GM15510 (cell line): ENCODE results near the gene AOC3.

Source experiments
- POLR2A ChIP-seq: IDR thresholded peaks from 3 replicates; pipeline ENCODE4 v1.6.1; 2011; ENCODE audit warnings: borderline replicate concordance; ENCODE audit not compliant: insufficient read length; ENCODE audit errors: extremely low read depth

The AOC3 gene

GRCh38 chr17:42880776-42881310 is 29.8 kb downstream of the AOC3 start:
- no peak for TF ChIP-seq POLR2A

DNA sequence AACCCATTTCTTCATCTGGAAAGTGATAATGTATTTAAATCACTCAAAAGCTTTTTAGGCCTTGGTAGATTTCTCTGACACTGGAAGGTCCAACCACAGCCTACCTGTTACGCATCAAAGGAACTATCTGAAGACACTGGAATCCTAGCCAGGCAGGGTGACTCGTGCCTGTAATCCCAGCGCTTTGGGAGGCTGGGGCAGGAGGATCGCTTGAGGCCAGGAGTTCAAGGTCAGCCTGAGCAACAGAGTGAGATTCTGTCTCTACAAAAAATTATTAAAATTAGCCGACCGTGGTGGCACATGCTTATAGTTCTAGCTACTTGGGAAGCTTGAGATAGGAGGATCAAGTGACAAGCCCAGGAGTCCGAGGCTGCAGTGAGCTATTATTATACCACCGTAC is 31.2 kb downstream of the AOC3 start:
- no peak for TF ChIP-seq POLR2A

- no peak for TF ChIP-seq POLR2A
These were observed 33.0 kb downstream of the AOC3 start for GRCh38 chr17:42883802-42884558.

DNA sequence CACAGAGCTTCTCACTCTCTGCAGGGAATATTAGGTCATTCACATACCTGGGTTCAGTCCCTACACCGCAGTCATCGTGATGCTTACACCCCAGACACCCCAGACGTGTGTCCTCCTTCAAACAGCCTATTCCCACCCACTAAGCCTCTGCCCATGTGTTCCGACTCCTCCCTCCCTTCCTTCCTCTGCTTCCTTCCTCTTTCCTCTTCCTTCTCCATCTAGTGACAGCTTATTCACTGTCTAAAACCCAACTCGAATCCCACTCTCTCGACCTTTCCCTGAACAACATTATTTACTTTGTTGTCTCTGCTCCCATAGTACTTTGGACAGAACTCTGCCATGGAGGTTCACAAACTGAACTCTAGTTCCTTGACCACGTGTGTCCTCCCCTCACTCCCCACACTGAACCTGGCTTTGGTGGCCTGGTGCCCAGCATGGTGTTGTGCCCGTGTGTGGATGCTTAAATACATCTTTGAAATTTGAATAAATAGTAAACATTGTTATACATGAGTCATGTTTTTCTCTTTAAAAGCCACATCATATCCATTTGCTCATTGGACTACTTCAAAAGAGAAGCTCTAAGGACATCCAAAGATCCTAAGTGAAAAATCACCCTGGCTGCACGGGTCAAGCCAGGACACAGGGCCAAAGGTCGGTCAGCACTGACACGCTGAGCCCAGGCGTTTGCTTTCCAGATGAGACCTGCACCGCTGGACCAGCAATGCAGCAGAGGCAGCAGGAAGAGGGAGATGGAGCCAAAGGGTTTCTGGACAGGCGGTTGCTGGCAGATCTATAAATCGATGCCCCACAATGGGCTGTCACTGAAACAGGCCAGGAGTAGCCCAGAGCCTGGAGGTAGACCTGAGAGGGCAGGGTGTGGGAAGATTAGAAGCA is 35.5 kb downstream of the AOC3 start:
- no peak for TF ChIP-seq POLR2A

DNA sequence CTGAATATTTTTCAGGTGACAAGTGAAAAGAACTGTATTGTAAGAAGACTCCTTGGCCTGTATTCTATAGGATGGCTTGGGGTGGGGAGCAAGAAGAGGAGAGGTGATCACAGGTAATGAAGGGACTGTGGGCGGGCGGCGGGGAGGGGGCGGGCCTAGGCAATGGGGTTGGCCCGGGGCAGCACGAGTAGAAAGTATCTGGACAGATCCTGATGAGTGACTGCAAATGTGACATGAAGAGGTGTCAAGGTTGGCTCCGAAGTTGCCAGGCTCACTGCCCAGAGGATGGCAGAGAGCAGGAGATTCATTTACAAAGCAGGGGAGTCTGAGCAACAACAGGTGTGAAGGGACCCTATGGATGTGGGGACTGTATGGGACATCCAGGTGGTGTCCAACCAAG is 38.8 kb downstream of the AOC3 start:
- no peak for TF ChIP-seq POLR2A

- TF ChIP-seq POLR2A: no peak
These were observed 40.6 kb downstream of the AOC3 start for GRCh38 chr17:42891539-42892152.

GRCh38 chr17:42893359-42893758 is 42.4 kb downstream of the AOC3 start:
- no peak for TF ChIP-seq POLR2A

GRCh38 chr17:42894283-42895184 is 43.5 kb downstream of the AOC3 start:
- no peak for TF ChIP-seq POLR2A

GRCh38 chr17:42895185-42895555 is 44.2 kb downstream of the AOC3 start:
- TF ChIP-seq POLR2A: no peak

DNA sequence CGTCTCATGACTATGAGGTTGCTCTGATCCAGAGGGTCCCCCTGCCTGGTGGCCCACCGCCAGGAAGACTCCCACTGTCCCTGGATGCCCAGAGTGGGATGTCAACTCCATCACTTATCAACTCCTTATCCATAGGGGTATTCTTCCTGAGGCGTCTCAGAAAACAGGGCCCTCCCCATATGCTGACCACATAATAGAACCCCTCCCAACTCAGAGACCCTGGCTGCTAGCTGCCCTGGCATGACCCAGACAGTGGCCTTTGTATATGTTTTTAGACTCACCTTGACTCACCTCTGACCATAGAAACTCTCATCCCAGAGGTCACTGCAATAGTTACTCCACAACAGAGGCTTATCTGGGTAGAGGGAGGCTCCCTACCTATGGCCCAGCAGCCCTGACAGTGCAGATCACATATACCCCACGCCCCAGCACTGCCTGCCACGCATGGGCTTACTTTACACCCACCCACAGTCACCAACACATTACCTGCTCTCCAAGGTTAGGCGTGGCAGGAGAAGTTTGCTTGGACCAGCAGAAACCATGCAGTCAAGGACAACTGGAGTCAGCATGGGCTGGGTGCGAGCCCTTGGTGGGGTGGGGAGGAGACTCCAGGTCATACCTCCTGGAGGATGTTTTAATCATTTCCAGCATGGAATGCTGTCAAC is 47.3 kb downstream of the AOC3 start:
- TF ChIP-seq POLR2A: no peak

DNA sequence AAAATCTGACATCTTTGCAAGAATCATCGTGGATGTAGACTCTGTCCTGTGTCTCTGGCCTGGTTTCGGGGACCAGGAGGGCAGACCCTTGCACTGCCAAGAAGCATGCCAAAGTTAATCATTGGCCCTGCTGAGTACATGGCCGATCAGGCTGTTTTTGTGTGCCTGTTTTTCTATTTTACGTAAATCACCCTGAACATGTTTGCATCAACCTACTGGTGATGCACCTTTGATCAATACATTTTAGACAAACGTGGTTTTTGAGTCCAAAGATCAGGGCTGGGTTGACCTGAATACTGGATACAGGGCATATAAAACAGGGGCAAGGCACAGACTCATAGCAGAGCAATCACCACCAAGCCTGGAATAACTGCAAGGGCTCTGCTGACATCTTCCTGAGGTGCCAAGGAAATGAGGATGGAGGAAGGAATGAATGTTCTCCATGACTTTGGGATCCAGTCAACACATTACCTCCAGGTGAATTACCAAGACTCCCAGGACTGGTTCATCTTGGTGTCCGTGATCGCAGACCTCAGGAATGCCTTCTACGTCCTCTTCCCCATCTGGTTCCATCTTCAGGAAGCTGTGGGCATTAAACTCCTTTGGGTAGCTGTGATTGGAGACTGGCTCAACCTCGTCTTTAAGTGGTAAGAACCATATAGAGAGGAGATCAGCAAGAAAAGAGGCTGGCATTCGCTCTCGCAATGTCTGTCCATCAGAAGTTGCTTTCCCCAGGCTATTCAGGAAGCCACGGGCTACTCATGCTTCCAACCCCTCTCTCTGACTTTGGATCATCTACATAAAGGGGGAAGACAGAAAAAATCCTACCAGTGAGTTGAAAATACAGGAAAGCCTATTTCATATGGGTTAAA is 49.7 kb downstream of the AOC3 start, which contains the start of gene G6PC1:
G6PC1 (plus strand) TSS at position 340 of the 872 bp plus-strand sequence; CDS start at position 418, 78 bp downstream.
- no peak for TF ChIP-seq POLR2A

DNA sequence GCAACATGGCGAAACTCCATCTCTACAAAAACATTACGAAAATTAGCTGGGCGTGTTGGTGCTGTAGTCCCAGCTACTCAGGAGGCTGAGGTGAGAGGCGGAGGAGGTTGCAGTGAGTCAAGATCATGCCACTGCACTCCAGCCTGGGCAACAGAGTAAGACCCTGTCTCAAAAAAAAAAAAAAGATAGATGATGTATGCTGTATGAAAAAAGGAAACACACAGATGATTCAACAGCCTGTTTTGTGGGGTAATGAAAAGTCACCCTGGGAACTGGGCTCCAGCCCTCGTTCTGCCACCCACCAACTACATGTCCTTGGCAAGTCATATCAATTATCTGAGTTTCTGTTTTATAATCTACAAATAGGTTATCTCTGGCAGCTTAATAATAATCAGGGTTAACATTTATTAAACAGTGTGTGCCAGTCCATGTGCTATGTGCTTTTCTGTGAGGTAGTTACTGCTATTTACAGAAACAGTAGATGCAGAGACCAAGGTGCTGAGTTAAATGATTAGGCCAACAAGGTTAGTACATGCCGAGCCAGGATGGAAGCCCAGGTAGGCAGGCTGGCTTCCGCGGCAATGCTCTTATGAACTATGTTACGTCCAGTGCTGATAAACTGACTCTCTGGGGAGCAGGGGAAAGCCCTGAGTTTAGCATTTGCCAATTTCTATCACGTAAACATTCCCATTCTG is 50.7 kb downstream of the AOC3 start:
- no peak for TF ChIP-seq POLR2A

DNA sequence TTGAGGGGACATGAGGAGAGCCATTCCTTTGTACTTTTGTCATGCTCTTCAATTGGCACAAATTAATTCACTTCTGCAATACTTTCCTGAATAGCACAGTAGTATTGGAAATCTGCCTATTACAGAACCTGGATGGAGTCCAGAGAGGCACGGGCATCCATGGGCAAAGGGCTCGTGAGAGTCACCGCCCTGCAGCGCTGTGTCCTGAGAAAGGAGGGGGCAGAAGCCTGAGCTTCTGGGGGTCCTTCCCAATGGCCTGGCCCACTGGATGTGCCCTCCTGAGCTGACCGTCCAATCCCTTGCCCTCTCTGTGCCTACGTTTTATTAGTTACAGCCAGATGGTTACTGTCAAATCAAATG is 53.1 kb downstream of the AOC3 start:
- TF ChIP-seq POLR2A: no peak
